ENCODE results near the gene ACP2. TPM values are rescaled to one million over a fixed set of nuclear protein-coding genes. Genes with fewer than 3 reads are reported as not detected.

Gene ACP2
- total and polyA plus RNA-seq, 9 of the 15 experiments (the other 6 are each of a cell fraction or from before 2014, with no cell fraction given) = 1.9 to 20.0 (median 11.6) TPM

DNA sequence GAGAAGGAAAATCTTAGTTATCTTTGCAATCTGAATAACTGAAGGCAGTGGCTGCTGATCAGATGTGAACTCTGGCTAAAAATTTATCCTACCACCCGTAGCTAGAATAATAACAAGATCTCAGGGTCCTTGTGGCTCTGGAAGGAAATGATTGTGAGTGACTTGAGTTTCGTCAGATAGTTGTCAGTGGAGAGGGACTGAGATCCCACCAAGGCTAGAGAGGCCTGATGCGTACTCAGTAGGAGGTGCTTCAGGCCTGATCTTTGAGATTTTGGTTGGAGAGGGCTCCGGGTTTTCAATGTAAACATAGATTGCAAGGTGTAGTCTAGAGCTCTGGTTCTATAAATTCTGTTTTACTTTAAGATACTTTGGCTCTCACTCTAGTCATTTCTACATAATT is 22.7 kb upstream of the ACP2 start:
- intact Hi-C loops (cut with micrococcal nuclease) (no loop called here), in situ Hi-C loops (cut with MboI) (no loop called here)
- peaks cover 16% of the 10 kb centered on the region for H3K9me1 ChIP-seq (ENCODE audit: control insufficient read depth, insufficient read depth, low read length)
- no peak for FAIRE-seq
- ChIA-PET CTCF (ENCODE audit: low intra/inter-chr PET ratio) (no interaction called here), POLR2A (interaction anchor here (0.7 to 2.3 kb wide), 5 partner anchors 11 to 553 kb away, joined by 3 to 11 read pairs (median 5); partner anchors contain the start of gene ACP2)
- no peak overlapping the region for H2AFZ ChIP-seq (ENCODE audit: low read depth, low read length)
- 3% methylated on average over 4 of the region's 4 CpGs for WGBS (ENCODE audit: insufficient coverage, low coverage, missing lambda C conversion rate)
- H3K4me1 ChIP-seq (replicated peaks in 1 of 2; ENCODE audit: control insufficient read depth in 2 of 2, insufficient read depth in 2 of 2, low read length in 2 of 2) = peaks cover 38 to 50% of the 10 kb centered on the region in 2 experiments
- H3K36me3 ChIP-seq (ENCODE audit: control insufficient read depth, insufficient read depth, low read length) = peaks cover 35% of the 10 kb centered on the region
- no peaks in the 10 kb centered on the region for H3K9me3 ChIP-seq (replicated peaks; ENCODE audit: control insufficient read depth, insufficient read depth, low read depth, low read length)
- H3K27ac ChIP-seq (ENCODE audit: extremely low read depth, low read depth, low read length) = peak overlapping the region; percentile 91; the same call in 2 of the 3 replicates
- H3K27me3 ChIP-seq (ENCODE audit: control insufficient read depth in 2 of 2, insufficient read depth in 2 of 2, low read length in 2 of 2) = no peaks in the 10 kb centered on the region
- ATAC-seq = no peak
- DNase-seq (ENCODE audit: extremely low read depth in 1 of 4, low spot score in 3 of 4) = peak in 1 of 4 experiments; percentile 47
- TSS peak; percentile 52 for BruUV-seq (replicated peaks)
- H4K20me1 ChIP-seq (replicated peaks; ENCODE audit: control insufficient read depth, insufficient read depth, low read length) = peaks cover 26% of the 10 kb centered on the region
- H3K4me2 ChIP-seq (ENCODE audit: insufficient read depth, low read length) = peak overlapping the region; percentile 90
- H3K79me2 ChIP-seq (ENCODE audit: control insufficient read depth, insufficient read depth, low read length) = peaks cover 56% of the 10 kb centered on the region
- peak overlapping the region; percentile 42 to 49; a peak in 3 of 4 replicates for H3K9ac ChIP-seq (ENCODE audit: insufficient read depth in 1 of 2, low read depth in 2 of 2, low read length in 2 of 2)
- H3K4me3 ChIP-seq = peak overlapping the region; percentile 85
- TF ChIP-seq, protein P1, sequence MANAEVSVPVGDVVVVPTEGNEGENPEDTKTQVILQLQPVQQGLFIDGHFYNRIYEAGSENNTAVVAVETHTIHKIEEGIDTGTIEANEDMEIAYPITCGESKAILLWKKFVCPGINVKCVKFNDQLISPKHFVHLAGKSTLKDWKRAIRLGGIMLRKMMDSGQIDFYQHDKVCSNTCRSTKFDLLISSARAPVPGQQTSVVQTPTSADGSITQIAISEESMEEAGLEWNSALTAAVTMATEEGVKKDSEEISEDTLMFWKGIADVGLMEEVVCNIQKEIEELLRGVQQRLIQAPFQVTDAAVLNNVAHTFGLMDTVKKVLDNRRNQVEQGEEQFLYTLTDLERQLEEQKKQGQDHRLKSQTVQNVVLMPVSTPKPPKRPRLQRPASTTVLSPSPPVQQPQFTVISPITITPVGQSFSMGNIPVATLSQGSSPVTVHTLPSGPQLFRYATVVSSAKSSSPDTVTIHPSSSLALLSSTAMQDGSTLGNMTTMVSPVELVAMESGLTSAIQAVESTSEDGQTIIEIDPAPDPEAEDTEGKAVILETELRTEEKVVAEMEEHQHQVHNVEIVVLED (CRISPR knock-in tag; IDR thresholded peaks at IDR 0.05) = no peak
- TF ChIP-seq ZNF354B (CRISPR knock-in tag; IDR thresholded peaks at IDR 0.05) (no peak), U2AF2 (optimal IDR thresholded peaks at IDR 0.05; ENCODE audit: low read depth, low read length) (no peak), RNF2 (IDR thresholded peaks at IDR 0.05) (no peak), PML (IDR thresholded peaks at IDR 0.05; ENCODE audit: low read length) (0 out of 2 replicates have a peak, but pooled peaks have one; percentile 10), BMI1 (IDR thresholded peaks at IDR 0.05; ENCODE audit: low read length) (no peak), EP300 (IDR thresholded peaks at IDR 0.05; ENCODE audit: low read length) (no peak), HLTF (IDR thresholded peaks at IDR 0.05) (no peak), XRCC5 (IDR thresholded peaks at IDR 0.05; ENCODE audit: low read depth, low read length) (no peak), MYBL2 (IDR thresholded peaks at IDR 0.05; ENCODE audit: low read depth) (no peak), MYBL2 (CRISPR knock-in tag; IDR thresholded peaks at IDR 0.05; ENCODE audit: borderline replicate concordance) (no peak)
- TF ChIP-seq, protein P2, sequence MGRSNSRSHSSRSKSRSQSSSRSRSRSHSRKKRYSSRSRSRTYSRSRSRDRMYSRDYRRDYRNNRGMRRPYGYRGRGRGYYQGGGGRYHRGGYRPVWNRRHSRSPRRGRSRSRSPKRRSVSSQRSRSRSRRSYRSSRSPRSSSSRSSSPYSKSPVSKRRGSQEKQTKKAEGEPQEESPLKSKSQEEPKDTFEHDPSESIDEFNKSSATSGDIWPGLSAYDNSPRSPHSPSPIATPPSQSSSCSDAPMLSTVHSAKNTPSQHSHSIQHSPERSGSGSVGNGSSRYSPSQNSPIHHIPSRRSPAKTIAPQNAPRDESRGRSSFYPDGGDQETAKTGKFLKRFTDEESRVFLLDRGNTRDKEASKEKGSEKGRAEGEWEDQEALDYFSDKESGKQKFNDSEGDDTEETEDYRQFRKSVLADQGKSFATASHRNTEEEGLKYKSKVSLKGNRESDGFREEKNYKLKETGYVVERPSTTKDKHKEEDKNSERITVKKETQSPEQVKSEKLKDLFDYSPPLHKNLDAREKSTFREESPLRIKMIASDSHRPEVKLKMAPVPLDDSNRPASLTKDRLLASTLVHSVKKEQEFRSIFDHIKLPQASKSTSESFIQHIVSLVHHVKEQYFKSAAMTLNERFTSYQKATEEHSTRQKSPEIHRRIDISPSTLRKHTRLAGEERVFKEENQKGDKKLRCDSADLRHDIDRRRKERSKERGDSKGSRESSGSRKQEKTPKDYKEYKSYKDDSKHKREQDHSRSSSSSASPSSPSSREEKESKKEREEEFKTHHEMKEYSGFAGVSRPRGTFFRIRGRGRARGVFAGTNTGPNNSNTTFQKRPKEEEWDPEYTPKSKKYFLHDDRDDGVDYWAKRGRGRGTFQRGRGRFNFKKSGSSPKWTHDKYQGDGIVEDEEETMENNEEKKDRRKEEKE (IDR thresholded peaks at IDR 0.05; ENCODE audit: borderline replicate concordance in 1 of 2, control insufficient read depth in 1 of 2, low read depth in 2 of 2, low read length in 1 of 2) = 0 out of 4 replicates have a peak, but pooled peaks of 1 of the 2 experiments have one; percentile 40
- TF ChIP-seq, protein P3, sequence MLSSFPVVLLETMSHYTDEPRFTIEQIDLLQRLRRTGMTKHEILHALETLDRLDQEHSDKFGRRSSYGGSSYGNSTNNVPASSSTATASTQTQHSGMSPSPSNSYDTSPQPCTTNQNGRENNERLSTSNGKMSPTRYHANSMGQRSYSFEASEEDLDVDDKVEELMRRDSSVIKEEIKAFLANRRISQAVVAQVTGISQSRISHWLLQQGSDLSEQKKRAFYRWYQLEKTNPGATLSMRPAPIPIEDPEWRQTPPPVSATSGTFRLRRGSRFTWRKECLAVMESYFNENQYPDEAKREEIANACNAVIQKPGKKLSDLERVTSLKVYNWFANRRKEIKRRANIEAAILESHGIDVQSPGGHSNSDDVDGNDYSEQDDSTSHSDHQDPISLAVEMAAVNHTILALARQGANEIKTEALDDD (IDR thresholded peaks at IDR 0.05) = no peak

Data from K562 (cell line).